ENCODE data around the gene CCL18.

DNA sequence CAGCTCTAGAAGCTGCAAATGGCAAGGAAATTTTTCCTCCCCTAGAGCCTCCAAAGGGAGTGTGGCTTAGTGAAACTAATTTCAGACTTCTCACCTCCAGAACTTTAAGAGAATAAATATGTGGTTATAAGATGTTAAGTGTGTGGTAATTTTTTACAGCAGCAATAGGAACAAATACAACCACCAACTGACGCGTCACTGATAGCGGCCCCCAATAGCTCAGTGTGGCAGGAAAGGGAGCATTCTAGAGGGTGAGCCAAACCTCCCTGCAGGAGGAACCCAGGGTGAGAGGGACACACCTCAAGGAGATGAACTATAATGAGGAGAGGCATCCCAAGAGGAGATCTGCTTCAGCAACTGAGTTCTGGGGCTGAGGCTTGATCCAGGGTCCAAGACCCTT lies 43.6 kb downstream of the CCL18 start:
- TF ChIP-seq, protein P1, sequence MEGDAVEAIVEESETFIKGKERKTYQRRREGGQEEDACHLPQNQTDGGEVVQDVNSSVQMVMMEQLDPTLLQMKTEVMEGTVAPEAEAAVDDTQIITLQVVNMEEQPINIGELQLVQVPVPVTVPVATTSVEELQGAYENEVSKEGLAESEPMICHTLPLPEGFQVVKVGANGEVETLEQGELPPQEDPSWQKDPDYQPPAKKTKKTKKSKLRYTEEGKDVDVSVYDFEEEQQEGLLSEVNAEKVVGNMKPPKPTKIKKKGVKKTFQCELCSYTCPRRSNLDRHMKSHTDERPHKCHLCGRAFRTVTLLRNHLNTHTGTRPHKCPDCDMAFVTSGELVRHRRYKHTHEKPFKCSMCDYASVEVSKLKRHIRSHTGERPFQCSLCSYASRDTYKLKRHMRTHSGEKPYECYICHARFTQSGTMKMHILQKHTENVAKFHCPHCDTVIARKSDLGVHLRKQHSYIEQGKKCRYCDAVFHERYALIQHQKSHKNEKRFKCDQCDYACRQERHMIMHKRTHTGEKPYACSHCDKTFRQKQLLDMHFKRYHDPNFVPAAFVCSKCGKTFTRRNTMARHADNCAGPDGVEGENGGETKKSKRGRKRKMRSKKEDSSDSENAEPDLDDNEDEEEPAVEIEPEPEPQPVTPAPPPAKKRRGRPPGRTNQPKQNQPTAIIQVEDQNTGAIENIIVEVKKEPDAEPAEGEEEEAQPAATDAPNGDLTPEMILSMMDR (IDR thresholded peaks at IDR 0.05), result no peak
- no peak for TF ChIP-seq EZH2 (IDR thresholded peaks at IDR 0.05; ENCODE audit: borderline replicate concordance, insufficient read depth, low read depth, low read length, poor library complexity, severe bottlenecking)

All from B cell (primary cell).